Effector memory CD4-positive, alpha-beta T cell (primary cell): ENCODE results near the gene SCLT1.

Experiments
- DNase-seq, 3 donors: peaks; one replicate each; pipeline ENCODE4 v3.0.0-alpha.2; 2020
- H3K27ac ChIP-seq: 2 replicates; pipeline ENCODE4 v1.7.0; 2013; ENCODE audit warnings: mild to moderate bottlenecking, low read length, moderate library complexity; ENCODE audit not compliant: insufficient read depth, poor library complexity, severe bottlenecking
- H3K27me3 ChIP-seq: replicated peaks from 2 replicates; pipeline ENCODE4 v1.7.0; 2013; ENCODE audit warnings: mild to moderate bottlenecking, low read length; ENCODE audit not compliant: insufficient read depth, control insufficient read depth, poor library complexity, severe bottlenecking
- H3K36me3 ChIP-seq: 2 replicates; pipeline ENCODE4 v1.7.0; 2013; ENCODE audit warnings: mild to moderate bottlenecking, low read length, moderate library complexity; ENCODE audit not compliant: control insufficient read depth, insufficient read depth
- H3K4me1 ChIP-seq: 2 replicates; pipeline ENCODE4 v1.7.0; 2013; ENCODE audit warnings: low read length, mild to moderate bottlenecking; ENCODE audit not compliant: control insufficient read depth, insufficient read depth, poor library complexity, severe bottlenecking
- H3K4me3 ChIP-seq: 2 replicates; pipeline ENCODE4 v1.7.0; 2013; ENCODE audit warnings: low read length, low read depth, mild to moderate bottlenecking; ENCODE audit not compliant: insufficient read depth, poor library complexity, severe bottlenecking
- H3K9me3 ChIP-seq: 2 replicates; pipeline ENCODE4 v1.7.0; 2013; ENCODE audit warnings: mild to moderate bottlenecking, low read length, moderate library complexity; ENCODE audit not compliant: control insufficient read depth

The SCLT1 gene

DNA sequence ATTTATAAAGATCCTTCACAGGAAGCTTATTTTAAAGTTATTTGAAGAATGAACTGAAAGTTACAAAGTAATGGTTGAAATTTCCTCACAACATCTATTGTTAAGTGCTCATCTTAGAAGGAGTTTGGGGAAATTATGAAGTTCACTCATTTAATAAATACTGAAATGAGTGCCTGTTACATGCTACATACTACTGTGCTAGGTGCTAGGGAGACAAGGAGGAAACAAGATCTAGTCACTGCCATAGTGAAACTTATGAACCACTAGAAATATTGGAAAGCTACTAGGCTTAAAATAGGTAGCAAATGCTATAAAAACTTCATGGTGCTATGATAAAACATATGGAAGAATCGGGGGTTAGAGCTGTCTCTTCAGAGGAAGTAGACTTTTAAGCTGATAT is 186.8 kb downstream of the SCLT1 start:
- Histone ChIP-seq H3K27me3 (no peaks in the 10 kb centered on the region), H3K4me1 (no peaks in the 10 kb centered on the region), H3K27ac (no peak overlapping the region), H3K9me3 (no peaks in the 10 kb centered on the region), H3K36me3 (no peaks in the 10 kb centered on the region), H3K4me3 (no peak overlapping the region)
- no peak for DNase-seq

- Histone ChIP-seq H3K9me3 (no peaks in the 10 kb centered on the region), H3K27me3 (no peaks in the 10 kb centered on the region), H3K4me3 (no peak overlapping the region), H3K27ac (no peak overlapping the region), H3K36me3 (no peaks in the 10 kb centered on the region), H3K4me1 (no peaks in the 10 kb centered on the region)
- DNase-seq, result no peak
These were observed 188.5 kb downstream of the SCLT1 start for GRCh38 chr4:128904821-128905220.

DNA sequence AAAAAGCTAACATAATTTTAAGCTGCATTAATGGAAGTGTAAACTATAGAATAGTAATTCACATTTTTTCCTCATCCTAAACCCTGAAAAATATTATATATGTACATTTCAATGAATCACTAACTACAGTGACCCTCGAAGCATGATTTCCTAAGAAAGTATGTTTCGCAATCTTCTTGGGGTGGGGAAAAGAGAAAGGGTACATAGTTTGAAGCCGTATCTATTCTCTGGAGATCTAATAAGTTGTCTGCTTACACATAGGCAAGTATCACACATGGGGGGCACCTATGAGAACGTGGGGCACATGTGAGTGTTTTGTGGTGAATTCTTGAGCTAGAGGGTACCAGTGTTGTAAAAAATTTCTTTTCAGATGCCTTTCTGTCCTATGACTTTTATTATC is 212.7 kb downstream of the SCLT1 start:
- Histone ChIP-seq H3K27me3 (no peaks in the 10 kb centered on the region), H3K4me3 (no peak overlapping the region), H3K9me3 (no peaks in the 10 kb centered on the region), H3K4me1 (no peaks in the 10 kb centered on the region), H3K36me3 (no peaks in the 10 kb centered on the region), H3K27ac (no peak overlapping the region)
- DNase-seq, result no peak

DNA sequence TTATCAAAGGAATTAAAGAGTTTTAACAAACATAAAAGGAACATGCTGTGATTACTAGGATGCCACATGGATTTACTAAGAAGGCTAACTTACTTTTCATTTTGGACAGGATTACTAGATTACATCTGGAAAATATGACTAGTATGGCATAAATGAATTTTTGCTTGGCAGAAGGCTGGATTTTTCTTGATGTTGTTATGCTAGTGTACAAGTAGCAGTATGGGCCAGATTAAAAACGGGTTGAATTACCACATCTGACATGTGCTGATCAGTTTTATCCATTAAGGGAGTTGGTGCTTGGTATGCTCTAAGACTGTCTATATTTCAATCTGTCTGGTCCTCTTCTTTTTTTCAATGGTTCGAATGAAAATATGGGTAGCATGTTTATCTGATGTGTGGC is 213.4 kb downstream of the SCLT1 start:
- DNase-seq, result no peak
- Histone ChIP-seq H3K4me3 (no peak overlapping the region), H3K27ac (no peak overlapping the region), H3K9me3 (no peaks in the 10 kb centered on the region), H3K36me3 (no peaks in the 10 kb centered on the region), H3K4me1 (no peaks in the 10 kb centered on the region), H3K27me3 (no peaks in the 10 kb centered on the region)

DNA sequence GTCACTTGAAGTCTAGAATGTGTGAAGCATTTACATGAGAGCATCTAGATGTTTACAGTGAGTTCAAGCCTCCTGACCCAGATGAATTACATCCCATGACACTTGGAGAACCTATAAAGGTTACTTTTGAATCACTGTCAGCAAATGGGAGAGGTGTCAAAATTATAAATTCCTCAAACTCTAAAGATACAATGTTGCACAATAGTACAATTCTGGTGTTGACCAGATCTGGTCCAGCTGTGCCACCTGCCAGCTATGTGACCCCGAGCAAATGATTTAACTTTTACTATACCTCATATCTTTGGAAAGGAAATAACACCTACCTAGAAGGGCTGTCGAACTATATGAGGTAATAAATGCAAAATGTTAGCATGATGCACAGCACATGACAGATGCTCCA is 214.1 kb downstream of the SCLT1 start:
- Histone ChIP-seq H3K27ac (no peak overlapping the region), H3K36me3 (no peaks in the 10 kb centered on the region), H3K4me1 (no peaks in the 10 kb centered on the region), H3K4me3 (no peak overlapping the region), H3K9me3 (no peaks in the 10 kb centered on the region), H3K27me3 (no peaks in the 10 kb centered on the region)
- DNase-seq, result no peak

- DNase-seq, result no peak
These were observed 215.4 kb downstream of the SCLT1 start for GRCh38 chr4:128877934-128878333.

DNA sequence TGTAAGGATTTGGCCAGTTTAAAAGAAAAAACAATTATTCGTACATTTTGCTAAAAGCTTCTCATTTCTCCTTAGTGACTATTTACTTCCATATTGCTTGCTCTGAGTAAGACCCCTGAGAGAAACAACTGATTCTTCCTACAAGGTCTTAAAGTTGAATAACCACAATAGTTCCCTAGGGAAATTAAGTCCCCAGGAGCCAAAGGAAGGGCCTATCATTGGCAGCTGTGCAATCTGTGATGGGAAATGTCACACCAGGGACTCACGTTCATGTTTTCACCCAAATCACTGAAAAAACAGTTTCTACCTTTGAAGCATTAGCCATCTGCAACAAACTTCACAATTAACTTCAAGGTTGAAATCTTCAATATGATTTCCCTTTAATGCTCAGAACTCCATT is 217.1 kb downstream of the SCLT1 start:
- DNase-seq, result no peak
- no peaks in the 10 kb centered on the region for H3K4me1 ChIP-seq
- H3K27me3 ChIP-seq, result no peaks in the 10 kb centered on the region
- H3K9me3 ChIP-seq, result no peaks in the 10 kb centered on the region
- peaks cover 19% of the 10 kb centered on the region for H3K36me3 ChIP-seq
- H3K27ac ChIP-seq, result no peak overlapping the region
- no peak overlapping the region for H3K4me3 ChIP-seq

More at GRCh38 chr4:128877934-128878333, 215.4 kb downstream of the SCLT1 start:
- Histone ChIP-seq H3K4me1 (no peaks in the 10 kb centered on the region), H3K27me3 (no peaks in the 10 kb centered on the region), H3K36me3 (peaks cover 5% of the 10 kb centered on the region), H3K27ac (no peak overlapping the region), H3K4me3 (no peak overlapping the region), H3K9me3 (no peaks in the 10 kb centered on the region)

GRCh38 chr4:128871948-128872347 is 221.4 kb downstream of the SCLT1 start:
- H3K36me3 ChIP-seq, result peaks cover 49% of the 10 kb centered on the region
- no peak overlapping the region for H3K27ac ChIP-seq
- H3K27me3 ChIP-seq, result no peaks in the 10 kb centered on the region
- H3K4me3 ChIP-seq, result no peak overlapping the region
- no peaks in the 10 kb centered on the region for H3K4me1 ChIP-seq
- no peak for DNase-seq
- H3K9me3 ChIP-seq, result no peaks in the 10 kb centered on the region

- no peak for DNase-seq
- no peak overlapping the region for H3K27ac ChIP-seq
- H3K4me1 ChIP-seq, result no peaks in the 10 kb centered on the region
- H3K36me3 ChIP-seq, result peaks cover 63% of the 10 kb centered on the region
- H3K4me3 ChIP-seq, result no peak overlapping the region
- H3K9me3 ChIP-seq, result no peaks in the 10 kb centered on the region
- H3K27me3 ChIP-seq, result no peaks in the 10 kb centered on the region
These were observed 223.4 kb downstream of the SCLT1 start for GRCh38 chr4:128869776-128870509.

DNA sequence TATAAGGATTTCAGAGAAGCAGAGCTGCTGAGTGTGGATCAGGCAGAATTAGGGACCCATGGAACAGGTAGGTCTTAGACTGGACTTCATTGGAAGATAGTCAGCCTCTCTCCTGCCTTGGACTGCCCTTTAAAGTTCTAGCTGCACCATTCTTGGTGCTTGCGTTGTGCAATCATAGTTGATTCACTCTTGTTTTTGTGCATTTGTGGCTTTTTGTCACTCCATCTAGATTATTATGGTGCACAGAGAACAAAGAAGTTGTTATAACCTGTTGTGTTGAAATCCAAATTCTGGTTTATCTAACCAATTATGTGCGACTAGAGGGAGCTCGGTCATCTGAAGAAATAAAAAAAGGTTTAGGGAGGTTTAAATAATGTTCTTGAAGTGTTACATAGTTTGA is 224.6 kb downstream of the SCLT1 start:
- Histone ChIP-seq H3K4me1 (no peaks in the 10 kb centered on the region), H3K36me3 (peaks cover 67% of the 10 kb centered on the region), H3K9me3 (no peaks in the 10 kb centered on the region), H3K4me3 (no peak overlapping the region), H3K27me3 (no peaks in the 10 kb centered on the region), H3K27ac (no peak overlapping the region)
- DNase-seq, result no peak
